Smooth muscle cell (in vitro differentiated cells): ENCODE data around the gene DNAH1. TPM values are rescaled to one million over a fixed set of nuclear protein-coding genes. Genes with fewer than 3 reads are reported as not detected.

Source experiments
- DNase-seq: peaks from one replicate; lab custom pipeline; 2025; ENCODE audit not compliant: unreplicated experiment; lab: John Stamatoyannopoulos, UW
- H2AFZ ChIP-seq: fragments of 200-600 bp; sonication (generic); 2 replicates; pipeline ENCODE4 v1.6.0; 2016; ENCODE audit warnings: antibody characterized with exemption, low read depth, mild to moderate bottlenecking
- H3F3A ChIP-seq: fragments of 200-600 bp; sonication (generic); 2 replicates; pipeline ENCODE4 v1.6.0; 2017; ENCODE audit warnings: antibody characterized with exemption, low read depth
- H3K27ac ChIP-seq: fragments of 200-600 bp; sonication (generic); 2 replicates; pipeline ENCODE4 v1.5.1; 2016; ENCODE audit warnings: low read depth, mild to moderate bottlenecking
- H3K27me3 ChIP-seq: fragments of 200-600 bp; sonication (generic); 2 replicates; pipeline ENCODE4 v1.6.1; 2016; ENCODE audit warnings: low read depth, mild to moderate bottlenecking
- H3K36me3 ChIP-seq: fragments of 200-600 bp; sonication (generic); 2 replicates; pipeline ENCODE4 v1.5.1; 2016; ENCODE audit warnings: low read depth
- H3K4me1 ChIP-seq: fragments of 200-600 bp; sonication (generic); 2 replicates; pipeline ENCODE4 v1.5.1; 2016; ENCODE audit warnings: low read depth
- H3K4me2 ChIP-seq: fragments of 200-600 bp; sonication (generic); 2 replicates; pipeline ENCODE4 v1.6.0; 2016; ENCODE audit warnings: mild to moderate bottlenecking
- H3K4me3 ChIP-seq: fragments of 200-600 bp; sonication (generic); 2 replicates; pipeline ENCODE4 v1.5.1; 2016; ENCODE audit warnings: mild to moderate bottlenecking
- H3K79me2 ChIP-seq: fragments of 200-600 bp; sonication (generic); 2 replicates; pipeline ENCODE4 v1.6.0; 2016; ENCODE audit warnings: low read depth, mild to moderate bottlenecking
- H3K9ac ChIP-seq: fragments of 200-600 bp; sonication (generic); 2 replicates; pipeline ENCODE4 v1.6.0; 2016; ENCODE audit warnings: low read depth
- H3K9me3 ChIP-seq: fragments of 200-600 bp; sonication (generic); replicated peaks from 2 replicates; pipeline ENCODE4 v1.5.1; 2016; ENCODE audit warnings: low read depth
- H4K20me1 ChIP-seq: fragments of 200-600 bp; sonication (generic); 2 replicates; pipeline ENCODE4 v1.6.0; 2016; ENCODE audit warnings: low read depth
- CTCF ChIP-seq: fragments of 200-600 bp; sonication (generic); IDR thresholded peaks from 2 replicates; pipeline ENCODE4 v1.5.1; 2017; ENCODE audit warnings: borderline replicate concordance, mild to moderate bottlenecking, antibody characterized with exemption; ENCODE audit not compliant: insufficient read depth, poor library complexity, severe bottlenecking
- WGBS: methylation state at CpG from one replicate; pipeline ENCODE4 v1.1.7; 2016; ENCODE audit warnings: low lambda C conversion rate; 5-methylcytosine and 5-hydroxymethylcytosine counted together
- polyA plus RNA-seq: library from polyadenylated mRNA; unstranded; fragments of >200 nt; fragmentation: Nextera tagmentation; extraction: Ambion mirVana; gene quantifications from 2 replicates; pipeline ENCODE4 v1.2.1, GENCODE V29; 2016
- total RNA-seq: library from RNA; depleted of rRNA; stranded (reverse); fragments of >200 nt; gene quantifications from 2 replicates; pipeline ENCODE4 v1.2.3, GENCODE V29; 2014

The DNAH1 gene
- total and polyA plus RNA-seq, 2 experiments from 2014 or later: 0.54 to 3.7 TPM

- 97% methylated on average over 19 of the region's 20 CpGs for WGBS
- Histone ChIP-seq H2AFZ (no peak overlapping the region), H3F3A (no peaks in the 10 kb centered on the region), H3K4me2 (no peak overlapping the region), H3K9me3 (no peaks in the 10 kb centered on the region), H3K79me2 (peaks cover 24% of the 10 kb centered on the region), H3K4me3 (no peak overlapping the region), H3K27me3 (no peaks in the 10 kb centered on the region), H3K36me3 (no peaks in the 10 kb centered on the region), H3K9ac (no peak overlapping the region), H4K20me1 (no peaks in the 10 kb centered on the region), H3K4me1 (peaks cover 16% of the 10 kb centered on the region), H3K27ac (no peak overlapping the region)
- no peak for TF ChIP-seq CTCF
- no peak for DNase-seq
Measured at GRCh38 chr3:52406791-52407510, 90.8 kb downstream of the DNAH1 start.

- Histone ChIP-seq H3K4me2 (no peak overlapping the region), H3K27ac (no peak overlapping the region), H3K27me3 (no peaks in the 10 kb centered on the region), H3K36me3 (no peaks in the 10 kb centered on the region), H2AFZ (no peak overlapping the region), H3K4me3 (no peak overlapping the region), H3K9me3 (no peaks in the 10 kb centered on the region), H3K9ac (no peak overlapping the region), H4K20me1 (peaks cover 5% of the 10 kb centered on the region), H3K4me1 (peaks cover 21% of the 10 kb centered on the region), H3F3A (no peaks in the 10 kb centered on the region), H3K79me2 (peaks cover 29% of the 10 kb centered on the region)
- no peak for TF ChIP-seq CTCF
- 98% methylated on average over 3 of the region's 3 CpGs for WGBS
- DNase-seq: no peak
Measured at GRCh38 chr3:52407779-52408178, 91.7 kb downstream of the DNAH1 start.

GRCh38 chr3:52408466-52408865 is 92.3 kb downstream of the DNAH1 start:
- WGBS: 96% methylated on average over 8 of the region's 8 CpGs
- Histone ChIP-seq H3K9ac (peak overlapping the region; percentile 28), H3K4me3 (peak overlapping the region; percentile 99), H4K20me1 (peaks cover 5% of the 10 kb centered on the region), H3K79me2 (peaks cover 29% of the 10 kb centered on the region), H2AFZ (no peak overlapping the region), H3K27ac (no peak overlapping the region), H3K36me3 (no peaks in the 10 kb centered on the region), H3K27me3 (no peaks in the 10 kb centered on the region), H3K4me2 (peak overlapping the region; percentile 100), H3K9me3 (no peaks in the 10 kb centered on the region), H3K4me1 (peaks cover 21% of the 10 kb centered on the region), H3F3A (no peaks in the 10 kb centered on the region)
- DNase-seq: no peak
- TF ChIP-seq CTCF: no peak

GRCh38 chr3:52415800-52416199 is 99.7 kb downstream of the DNAH1 start:
- Histone ChIP-seq H3K4me3 (no peak overlapping the region), H3K9me3 (no peaks in the 10 kb centered on the region), H2AFZ (no peak overlapping the region), H3K4me2 (no peak overlapping the region), H3K4me1 (peaks cover 12% of the 10 kb centered on the region), H3F3A (no peaks in the 10 kb centered on the region), H3K36me3 (no peaks in the 10 kb centered on the region), H3K27me3 (no peaks in the 10 kb centered on the region), H4K20me1 (peaks cover 5% of the 10 kb centered on the region), H3K27ac (no peak overlapping the region), H3K9ac (no peak overlapping the region), H3K79me2 (peaks cover 5% of the 10 kb centered on the region)
- DNase-seq: no peak
- TF ChIP-seq CTCF: no peak
- 95% methylated on average over 3 of the region's 3 CpGs for WGBS
